ENCODE measurements around the gene PAMR1.

Gene PAMR1

GRCh38 chr11:35412285-35412684, 113.1 kb downstream of the PAMR1 start:
- peak; percentile 12 for DNase-seq (ENCODE audit: low read depth)
- no peak overlapping the region for H3K4me3 ChIP-seq (ENCODE audit: low read length)
- peak; percentile 66 for TF ChIP-seq CTCF (conservative IDR thresholded peaks at IDR 0.05; ENCODE audit: low read length)

- no peak for TF ChIP-seq CTCF (conservative IDR thresholded peaks at IDR 0.05; ENCODE audit: low read length)
- DNase-seq (ENCODE audit: low read depth) = no peak
- H3K4me3 ChIP-seq (ENCODE audit: low read length) = no peak overlapping the region
These were observed 118.4 kb downstream of the PAMR1 start for GRCh38 chr11:35407041-35407440.

DNA sequence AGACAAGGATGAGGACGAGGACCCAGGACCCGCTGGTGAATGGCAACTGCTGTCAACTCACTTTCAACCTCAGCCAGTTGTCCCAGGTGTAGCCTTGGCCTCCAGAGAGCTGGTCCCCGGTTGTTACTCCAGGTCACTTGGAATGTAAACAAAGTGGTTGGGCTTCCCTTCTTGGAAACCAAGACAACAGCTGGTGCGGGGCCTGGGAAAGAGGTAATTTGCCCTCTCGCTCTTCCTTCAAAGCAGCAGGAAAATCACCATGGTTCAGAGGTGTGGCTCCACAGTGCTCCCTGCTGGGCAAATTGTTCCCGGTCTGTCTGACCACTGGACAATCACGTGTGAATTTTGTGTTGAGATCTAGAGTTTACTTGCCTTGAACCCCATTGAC, 121.0 kb downstream of the PAMR1 start:
- H3K4me3 ChIP-seq (ENCODE audit: low read length) = no peak overlapping the region
- peak; percentile 34 for DNase-seq (ENCODE audit: low read depth)

GRCh38 chr11:35403765-35404387, 121.5 kb downstream of the PAMR1 start:
- H3K4me3 ChIP-seq (ENCODE audit: low read length) = no peak overlapping the region
- no peak for DNase-seq (ENCODE audit: low read depth)
- TF ChIP-seq CTCF (conservative IDR thresholded peaks at IDR 0.05; ENCODE audit: low read length) = no peak

More for the DNA sequence above, 121.0 kb downstream of the PAMR1 start:
- peak; percentile 56 for TF ChIP-seq CTCF (conservative IDR thresholded peaks at IDR 0.05; ENCODE audit: low read length)

DNA sequence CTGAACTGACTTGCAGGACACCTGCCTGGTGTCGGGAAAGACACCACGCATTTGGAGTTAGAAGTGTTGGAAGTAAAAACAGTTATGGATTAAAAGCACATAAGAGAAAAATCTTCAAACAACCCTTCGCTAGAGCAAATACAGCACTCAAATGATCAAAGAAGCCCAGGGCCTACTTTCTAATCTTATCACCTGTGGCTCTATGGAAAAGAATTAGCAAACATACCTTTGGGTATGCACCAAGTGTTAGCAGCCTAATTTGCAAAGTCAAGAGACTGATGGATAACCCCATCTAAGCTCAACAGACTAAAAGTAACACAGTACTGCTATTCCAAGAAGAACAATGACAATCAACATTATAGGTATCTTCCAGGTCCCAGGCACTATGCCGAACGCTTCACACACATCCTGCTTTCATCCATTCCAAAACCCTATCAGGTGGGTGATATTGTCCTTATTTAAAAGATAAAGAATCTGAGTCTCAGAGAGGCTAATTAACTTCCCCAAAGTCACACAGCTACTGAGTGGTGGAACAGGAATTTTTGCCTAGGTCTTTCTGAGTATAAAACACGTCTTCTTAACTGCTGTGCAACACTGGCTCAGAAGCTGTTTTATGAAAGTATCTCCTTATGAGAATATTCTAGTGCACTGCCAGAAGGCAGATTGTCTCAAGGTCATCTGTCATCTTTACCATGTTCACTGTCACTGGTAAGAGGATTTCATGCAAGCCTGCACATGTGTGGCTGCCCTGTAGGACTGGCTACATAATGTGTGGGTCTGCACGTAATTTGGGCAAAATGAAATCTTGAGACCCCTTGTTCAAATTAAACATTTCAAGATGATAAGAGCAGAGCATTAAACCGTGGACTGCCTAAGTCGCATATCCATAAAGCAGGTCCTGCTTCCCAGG, 122.4 kb downstream of the PAMR1 start:
- no peak overlapping the region for H3K4me3 ChIP-seq (ENCODE audit: low read length)
- no peak for TF ChIP-seq CTCF (conservative IDR thresholded peaks at IDR 0.05; ENCODE audit: low read length)
- DNase-seq (ENCODE audit: low read depth) = no peak

GRCh38 chr11:35398881-35399280, 126.5 kb downstream of the PAMR1 start:
- DNase-seq (ENCODE audit: low read depth) = peak; percentile 63
- no peak for TF ChIP-seq CTCF (conservative IDR thresholded peaks at IDR 0.05; ENCODE audit: low read length)
- no peak overlapping the region for H3K4me3 ChIP-seq (ENCODE audit: low read length)

- no peak for TF ChIP-seq CTCF (conservative IDR thresholded peaks at IDR 0.05; ENCODE audit: low read length)
- H3K4me3 ChIP-seq (ENCODE audit: low read length) = no peak overlapping the region
- DNase-seq (ENCODE audit: low read depth) = no peak
These were observed 130.5 kb downstream of the PAMR1 start for GRCh38 chr11:35394941-35395340.

Measured in AG10803 (cell line).